Measurements from ENCODE around the gene ZDHHC24.

- TF ChIP-seq CTCF (IDR thresholded peaks at IDR 0.05): no peak
- no peak for TF ChIP-seq POLR2A (IDR thresholded peaks at IDR 0.05)
Measured at GRCh38 chr11:66568124-66568916, 22.5 kb upstream of the ZDHHC24 start, which contains the start of gene CTSF.

Data from lower leg skin (tissue), 3 donors.